Panc1 (cell line): ENCODE results near the gene PNMA6F. TPM values are rescaled to one million over a fixed set of nuclear protein-coding genes. Genes with fewer than 3 reads are reported as not detected.

Experiments used
- ATAC-seq: fragments of 200-7000 bp; cut with Tn5 transposase; 2 replicates; pipeline ENCODE4 v1.9.1; 2020; ENCODE audit warnings: mild to moderate bottlenecking, moderate library complexity
- BruUV-seq: library from RNA; stranded (reverse); fragments of 400-500 nt; replicated peaks from 2 replicates; lab custom pipeline; 2021; lab: Mats Ljungman, UMichigan
- CTCF ChIA-PET: fragments of 300-600 bp; sonication (Branson Sonifier 250); formaldehyde crosslinking; loops from one replicate; lab custom pipeline; 2022; ENCODE audit warnings: antibody characterized with exemption; lab: Charles Lee
- POLR2A ChIA-PET: fragments of 300-600 bp; sonication (Branson Sonifier 250); formaldehyde crosslinking; loops from one replicate; lab custom pipeline; 2022; ENCODE audit warnings: antibody characterized with exemption; lab: Charles Lee
- DNase-seq: peaks from one replicate; pipeline ENCODE4 v3.0.0-alpha.2; 2010; ENCODE audit warnings: low read depth, low spot score
- H3K27ac ChIP-seq: 2 replicates; pipeline ENCODE4 v1.5.1; 2011; ENCODE audit warnings: mild to moderate bottlenecking, low read length, inconsistent platforms
- H3K27me3 ChIP-seq: fragments of 200-500 bp; sonication (Bioruptor generic); 2 replicates; pipeline ENCODE4 v1.6.0; 2014; ENCODE audit warnings: low read length, inconsistent platforms; ENCODE audit not compliant: control insufficient read depth, insufficient read depth
- H3K36me3 ChIP-seq: fragments of 200-500 bp; sonication (Bioruptor generic); 2 replicates; pipeline ENCODE4 v1.5.1; 2014; ENCODE audit warnings: inconsistent platforms, mild to moderate bottlenecking, low read length, moderate library complexity; ENCODE audit not compliant: control insufficient read depth, insufficient read depth
- H3K4me1 ChIP-seq: 2 replicates; pipeline ENCODE4 v1.5.1; 2011; ENCODE audit warnings: inconsistent platforms, mild to moderate bottlenecking, low read length, moderate library complexity; ENCODE audit not compliant: control insufficient read depth, insufficient read depth
- H3K4me3 ChIP-seq, 2 experiments: 2 replicates each; pipeline ENCODE4 v1.5.1; 2011 to 2012; ENCODE audit warnings: low read depth in 2 of 2, low read length in 2 of 2, mild to moderate bottlenecking in 2 of 2, inconsistent platforms in 1 of 2, moderate library complexity in 1 of 2
- H3K9me3 ChIP-seq: fragments of 200-500 bp; sonication (Bioruptor generic); 2 replicates; pipeline ENCODE4 v1.5.1; 2014; ENCODE audit warnings: low read depth, mild to moderate bottlenecking, inconsistent platforms, low read length, moderate library complexity; ENCODE audit not compliant: control insufficient read depth, insufficient read depth
- CTCF ChIP-seq: fragments of 450-650 bp; IDR thresholded peaks from 2 replicates; pipeline ENCODE4 v1.5.1; 2017; ENCODE audit warnings: mild to moderate bottlenecking
- POLR2AphosphoS5 ChIP-seq: IDR thresholded peaks from 2 replicates; pipeline ENCODE4 v1.6.1; 2012; ENCODE audit warnings: mild to moderate bottlenecking, low read depth, low read length, moderate library complexity
- REST ChIP-seq, 2 experiments: IDR thresholded peaks; 2 replicates each; pipeline ENCODE4 v1.6.1; 2011 to 2012; ENCODE audit warnings: low read depth in 2 of 2, control low read depth in 1 of 2, low read length in 1 of 2, mild to moderate bottlenecking in 1 of 2, moderate library complexity in 1 of 2; ENCODE audit not compliant: insufficient read depth in 1 of 2
- SIN3A ChIP-seq: IDR thresholded peaks from 2 replicates; pipeline ENCODE4 v1.6.1; 2012; ENCODE audit warnings: low read depth, mild to moderate bottlenecking, low read length, moderate library complexity, borderline replicate concordance; ENCODE audit not compliant: insufficient read depth
- TCF7L2 ChIP-seq: IDR thresholded peaks from 2 replicates; pipeline ENCODE4 v1.6.1; 2011; ENCODE audit warnings: mild to moderate bottlenecking, low read depth, low read length, inconsistent platforms
- in situ Hi-C: cut with HindIII; loops from 2 replicates; pipeline ENCODE4 v1.10.0; 2016; ENCODE audit warnings: low sequenced_read_pairs, low pct_unique_long_range_greater_than_20kb
- intact Hi-C: fragments of 100-400 bp; cut with micrococcal nuclease; formaldehyde crosslinking; loops from one replicate; pipeline ENCODE4 v1.10.0; 2022; ENCODE audit not compliant: unreplicated experiment
- total RNA-seq: library from RNA; stranded (reverse); gene quantifications from one replicate; pipeline ENCODE4 v1.2.1, GENCODE V29; 2021; ENCODE audit not compliant: unreplicated experiment

The PNMA6F gene
- total RNA-seq, 1 experiment from 2014 or later, result not detected

- ChIA-PET POLR2A (interaction anchor here (0.6 kb wide), 1 partner anchor 60 kb away, joined by 3 read pairs; no protein-coding TSS in a partner anchor), CTCF (no interaction called here)
- intact Hi-C loops (no loop called here), in situ Hi-C loops (no loop called here)
- H3K4me3 ChIP-seq, result no peak overlapping the region
- no peak for DNase-seq
- TF ChIP-seq TCF7L2 (no peak), SIN3A (no peak), REST (IDR thresholded peaks at IDR 0.05; ENCODE audit: insufficient read depth in 1 of 2, low read depth in 2 of 2, low read length in 1 of 2) (no peak), CTCF (no peak), POLR2AphosphoS5 (no peak)
- no peaks in the 10 kb centered on the region for H3K4me1 ChIP-seq
- BruUV-seq, result no TSS peak
- no peaks in the 10 kb centered on the region for H3K9me3 ChIP-seq
- no peak overlapping the region for H3K27ac ChIP-seq
- no peaks in the 10 kb centered on the region for H3K36me3 ChIP-seq
- no peaks in the 10 kb centered on the region for H3K27me3 ChIP-seq
- ATAC-seq, result no peak
These were observed 31.8 kb upstream of the PNMA6F start for GRCh38 chrX:153353416-153353815.

- BruUV-seq, result no TSS peak
- Histone ChIP-seq H3K4me1 (no peaks in the 10 kb centered on the region), H3K36me3 (no peaks in the 10 kb centered on the region), H3K27me3 (no peaks in the 10 kb centered on the region), H3K9me3 (no peaks in the 10 kb centered on the region), H3K4me3 (no peak overlapping the region), H3K27ac (no peak overlapping the region)
- POLR2A ChIA-PET, result no interaction called here
- intact Hi-C loops, result no loop called here
- CTCF ChIA-PET, result no interaction called here
- DNase-seq, result no peak
- no peak for ATAC-seq
- TF ChIP-seq CTCF (no peak), TCF7L2 (no peak), SIN3A (no peak), REST (IDR thresholded peaks at IDR 0.05; ENCODE audit: insufficient read depth in 1 of 2, low read depth in 2 of 2, low read length in 1 of 2) (no peak), POLR2AphosphoS5 (no peak)
- in situ Hi-C loops, result no loop called here
These were observed 31.3 kb upstream of the PNMA6F start for GRCh38 chrX:153352858-153353257.
